MM.1S (cell line): ENCODE measurements around the gene DCST1.

Experiments
- DNase-seq: peaks from one replicate; pipeline ENCODE4 v3.0.0-alpha.2; 2015
- H2AFZ ChIP-seq: fragments of 300-600 bp; sonication (generic); 2 replicates; pipeline ENCODE4 v1.6.0; 2016; ENCODE audit warnings: antibody characterized with exemption, low read length
- H3F3A ChIP-seq: fragments of 300-600 bp; sonication (generic); 2 replicates; pipeline ENCODE4 v1.6.1; 2016; ENCODE audit warnings: mild to moderate bottlenecking, antibody characterized with exemption, low read length, moderate library complexity, mixed read lengths; ENCODE audit not compliant: insufficient read depth
- H3K27ac ChIP-seq: fragments of 300-600 bp; sonication (generic); 2 replicates; pipeline ENCODE4 v1.5.1; 2016; ENCODE audit warnings: mild to moderate bottlenecking, low read length
- H3K27me3 ChIP-seq: fragments of 300-600 bp; sonication (generic); replicated peaks from 2 replicates; pipeline ENCODE4 v1.6.0; 2016; ENCODE audit warnings: low read length; ENCODE audit not compliant: insufficient read depth
- H3K36me3 ChIP-seq: fragments of 300-600 bp; sonication (generic); replicated peaks from 2 replicates; pipeline ENCODE4 v1.6.1; 2016; ENCODE audit warnings: mild to moderate bottlenecking, low read length, mixed read lengths; ENCODE audit not compliant: insufficient read depth
- H3K4me1 ChIP-seq: fragments of 300-600 bp; sonication (generic); 2 replicates; pipeline ENCODE4 v1.6.1; 2016; ENCODE audit warnings: low read length, mixed read lengths
- H3K4me2 ChIP-seq: fragments of 300-600 bp; sonication (generic); 2 replicates; pipeline ENCODE4 v1.6.0; 2016; ENCODE audit warnings: low read depth, low read length
- H3K4me3 ChIP-seq: fragments of 300-600 bp; sonication (generic); 2 replicates; pipeline ENCODE4 v1.5.1; 2016; ENCODE audit warnings: low read length, mixed read lengths
- H3K79me2 ChIP-seq: fragments of 300-600 bp; sonication (generic); 2 replicates; pipeline ENCODE4 v1.6.1; 2016; ENCODE audit warnings: mixed run types, low read length, mixed read lengths
- H3K9ac ChIP-seq: fragments of 300-600 bp; sonication (generic); 2 replicates; pipeline ENCODE4 v1.6.1; 2016; ENCODE audit warnings: low read length, mixed read lengths
- H3K9me2 ChIP-seq: fragments of 300-600 bp; sonication (generic); replicated peaks from 2 replicates; pipeline ENCODE4 v1.6.1; 2016; ENCODE audit warnings: mild to moderate bottlenecking, low read length, mixed read lengths; ENCODE audit not compliant: insufficient read depth
- H3K9me3 ChIP-seq: fragments of 300-600 bp; sonication (generic); replicated peaks from 2 replicates; pipeline ENCODE4 v1.6.1; 2016; ENCODE audit warnings: mild to moderate bottlenecking, low read length, mixed read lengths; ENCODE audit not compliant: insufficient read depth
- H4K20me1 ChIP-seq: fragments of 300-600 bp; sonication (generic); 2 replicates; pipeline ENCODE4 v1.6.1; 2016; ENCODE audit warnings: mild to moderate bottlenecking, low read length, moderate library complexity, mixed read lengths; ENCODE audit not compliant: insufficient read depth
- EZH2 ChIP-seq: fragments of 300-600 bp; sonication (generic); optimal IDR thresholded peaks from 2 replicates; pipeline ENCODE3; 2017; ENCODE audit warnings: low read depth, mild to moderate bottlenecking, antibody characterized with exemption, low read length, mixed read lengths
- EZH2phosphoT487 ChIP-seq: fragments of 300-600 bp; sonication (generic); IDR thresholded peaks from 2 replicates; pipeline ENCODE4 v1.6.1; 2018; ENCODE audit warnings: antibody characterized with exemption, low read length
- TF ChIP-seq, protein P1 (sequence below): fragments of 300-600 bp; sonication (generic); IDR thresholded peaks from 2 replicates; pipeline ENCODE4 v1.5.1; 2016; ENCODE audit warnings: antibody characterized with exemption, low read length, mixed read lengths

Gene DCST1

GRCh38 chr1:155044365-155044764, 10.7 kb downstream of the DCST1 start:
- no peaks in the 10 kb centered on the region for H3K36me3 ChIP-seq
- H2AFZ ChIP-seq = peak overlapping the region; percentile 75
- H3K9ac ChIP-seq = no peak overlapping the region
- peak overlapping the region; percentile 64 for H3K4me2 ChIP-seq
- no peak for DNase-seq
- H3K27me3 ChIP-seq = no peaks in the 10 kb centered on the region
- TF ChIP-seq, protein P1, sequence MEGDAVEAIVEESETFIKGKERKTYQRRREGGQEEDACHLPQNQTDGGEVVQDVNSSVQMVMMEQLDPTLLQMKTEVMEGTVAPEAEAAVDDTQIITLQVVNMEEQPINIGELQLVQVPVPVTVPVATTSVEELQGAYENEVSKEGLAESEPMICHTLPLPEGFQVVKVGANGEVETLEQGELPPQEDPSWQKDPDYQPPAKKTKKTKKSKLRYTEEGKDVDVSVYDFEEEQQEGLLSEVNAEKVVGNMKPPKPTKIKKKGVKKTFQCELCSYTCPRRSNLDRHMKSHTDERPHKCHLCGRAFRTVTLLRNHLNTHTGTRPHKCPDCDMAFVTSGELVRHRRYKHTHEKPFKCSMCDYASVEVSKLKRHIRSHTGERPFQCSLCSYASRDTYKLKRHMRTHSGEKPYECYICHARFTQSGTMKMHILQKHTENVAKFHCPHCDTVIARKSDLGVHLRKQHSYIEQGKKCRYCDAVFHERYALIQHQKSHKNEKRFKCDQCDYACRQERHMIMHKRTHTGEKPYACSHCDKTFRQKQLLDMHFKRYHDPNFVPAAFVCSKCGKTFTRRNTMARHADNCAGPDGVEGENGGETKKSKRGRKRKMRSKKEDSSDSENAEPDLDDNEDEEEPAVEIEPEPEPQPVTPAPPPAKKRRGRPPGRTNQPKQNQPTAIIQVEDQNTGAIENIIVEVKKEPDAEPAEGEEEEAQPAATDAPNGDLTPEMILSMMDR = no peak
- TF ChIP-seq EZH2 = no peak
- no peak for TF ChIP-seq EZH2phosphoT487
- H3K79me2 ChIP-seq = no peaks in the 10 kb centered on the region
- H4K20me1 ChIP-seq = no peaks in the 10 kb centered on the region
- no peak overlapping the region for H3K4me3 ChIP-seq
- peaks cover under 1% of the 10 kb centered on the region; the same call in 1 of the 2 replicates for H3F3A ChIP-seq
- no peaks in the 10 kb centered on the region for H3K9me2 ChIP-seq
- no peak overlapping the region for H3K27ac ChIP-seq
- H3K4me1 ChIP-seq = peaks cover 25% of the 10 kb centered on the region
- no peaks in the 10 kb centered on the region for H3K9me3 ChIP-seq

DNA sequence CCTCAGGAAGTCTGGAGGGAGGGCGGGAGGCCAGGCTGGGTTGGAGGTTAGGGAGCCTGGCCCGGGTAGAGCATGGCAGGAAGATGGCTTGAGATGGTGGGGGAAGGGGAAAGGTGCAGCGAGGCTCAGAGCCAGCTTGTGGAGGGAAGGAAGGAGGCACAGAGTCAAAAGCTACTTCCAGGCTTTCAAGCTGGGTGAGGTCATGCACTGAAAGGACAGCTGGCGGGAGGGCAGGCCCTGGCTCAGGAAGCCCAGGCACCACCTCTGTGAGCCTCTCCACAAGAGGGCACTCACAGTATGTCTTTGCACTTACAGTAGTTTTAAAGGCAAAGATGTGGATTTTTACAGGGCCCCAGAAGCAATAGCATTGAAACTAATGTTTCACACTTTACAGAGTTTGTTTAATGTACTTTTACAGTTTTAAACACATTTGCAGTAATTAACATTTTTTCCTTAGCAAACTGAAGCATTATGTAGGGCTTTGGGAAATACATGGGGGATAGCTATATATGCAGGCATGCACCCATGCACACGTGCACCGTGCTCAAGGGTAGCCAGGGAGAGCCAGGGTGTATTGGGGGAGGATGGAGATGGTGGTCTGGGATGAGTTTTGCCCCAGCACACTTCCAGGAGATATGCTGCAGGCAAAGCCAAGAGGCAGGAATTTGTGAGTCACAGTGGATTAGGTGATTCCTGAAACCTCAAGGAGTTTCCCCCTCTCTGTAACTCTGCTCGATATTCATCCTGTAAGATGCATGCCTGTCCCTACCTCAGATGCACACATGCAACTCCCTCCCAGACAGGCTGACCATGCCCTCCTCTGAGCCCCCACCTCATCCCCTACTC, 11.4 kb downstream of the DCST1 start:
- DNase-seq = peak; percentile 93
- H3K79me2 ChIP-seq = no peaks in the 10 kb centered on the region
- H3K9me3 ChIP-seq = no peaks in the 10 kb centered on the region
- peaks cover 28% of the 10 kb centered on the region for H3K4me1 ChIP-seq
- no peaks in the 10 kb centered on the region for H3K36me3 ChIP-seq
- TF ChIP-seq EZH2 = no peak
- TF ChIP-seq, protein P1 = peak; percentile 93
- peaks cover 5% of the 10 kb centered on the region for H3F3A ChIP-seq
- H2AFZ ChIP-seq = peak overlapping the region; percentile 64
- no peaks in the 10 kb centered on the region for H3K9me2 ChIP-seq
- no peaks in the 10 kb centered on the region for H4K20me1 ChIP-seq
- no peak overlapping the region for H3K4me3 ChIP-seq
- H3K4me2 ChIP-seq = peak overlapping the region; percentile 10
- H3K9ac ChIP-seq = no peak overlapping the region
- no peak overlapping the region for H3K27ac ChIP-seq
- H3K27me3 ChIP-seq = no peaks in the 10 kb centered on the region

GRCh38 chr1:155048449-155049334, 15.1 kb downstream of the DCST1 start:
- H3K79me2 ChIP-seq = peaks cover 24% of the 10 kb centered on the region
- no peaks in the 10 kb centered on the region for H3K9me2 ChIP-seq
- no peaks in the 10 kb centered on the region for H3K9me3 ChIP-seq
- peaks cover 14% of the 10 kb centered on the region for H3F3A ChIP-seq
- no peak overlapping the region for H2AFZ ChIP-seq
- no peak overlapping the region for H3K4me2 ChIP-seq
- no peak for DNase-seq
- no peak overlapping the region for H3K27ac ChIP-seq
- H3K9ac ChIP-seq = no peak overlapping the region
- no peak overlapping the region for H3K4me3 ChIP-seq
- no peaks in the 10 kb centered on the region for H3K27me3 ChIP-seq
- H4K20me1 ChIP-seq = no peaks in the 10 kb centered on the region
- no peaks in the 10 kb centered on the region for H3K36me3 ChIP-seq
- peaks cover 34% of the 10 kb centered on the region for H3K4me1 ChIP-seq
- TF ChIP-seq, protein P1 = no peak
- TF ChIP-seq EZH2phosphoT487 (no peak), EZH2 (no peak)
